HG03442 (cell line): ENCODE measurements around the gene MYOM3.

Experiments used
- ATAC-seq: cut with Tn5 transposase; IDR thresholded peaks from one replicate; pipeline ENCODE4 v1.9.1; 2021; ENCODE audit warnings: mild to moderate bottlenecking, moderate library complexity; ENCODE audit not compliant: unreplicated experiment

Gene MYOM3

DNA sequence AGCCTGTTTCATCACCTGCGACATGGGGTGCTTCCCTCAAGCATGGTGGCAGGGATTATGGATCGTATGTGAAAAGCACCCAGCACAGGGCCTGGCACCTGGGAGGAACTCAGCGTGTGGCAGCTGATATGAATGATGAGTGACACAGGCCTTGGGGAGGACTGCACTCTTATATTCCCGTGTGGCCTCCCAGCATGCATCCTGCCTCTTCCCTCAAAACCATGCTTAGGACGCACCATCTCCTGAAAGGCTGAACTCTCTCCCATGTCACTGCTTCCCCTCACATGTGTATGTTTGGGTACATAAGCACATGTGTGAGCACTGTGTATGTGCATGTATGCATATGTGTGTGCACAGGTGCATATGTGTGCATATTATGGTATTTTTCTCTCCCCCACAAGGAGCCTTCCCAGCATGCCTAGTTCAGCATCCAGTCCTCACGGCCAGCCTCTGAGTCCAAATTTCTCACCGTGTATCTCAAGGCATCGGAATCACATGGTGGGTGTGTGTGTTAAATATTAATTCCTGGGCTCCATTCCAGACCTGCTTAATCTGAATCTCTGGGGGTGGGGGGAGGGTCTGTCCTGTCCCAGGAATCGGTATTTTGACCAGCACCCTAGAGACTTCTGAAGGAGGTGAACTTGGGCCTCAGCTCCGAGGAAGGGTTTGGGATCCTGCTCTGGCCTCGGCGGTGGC, 12.8 kb downstream of the MYOM3 start:
- no peak for ATAC-seq

DNA sequence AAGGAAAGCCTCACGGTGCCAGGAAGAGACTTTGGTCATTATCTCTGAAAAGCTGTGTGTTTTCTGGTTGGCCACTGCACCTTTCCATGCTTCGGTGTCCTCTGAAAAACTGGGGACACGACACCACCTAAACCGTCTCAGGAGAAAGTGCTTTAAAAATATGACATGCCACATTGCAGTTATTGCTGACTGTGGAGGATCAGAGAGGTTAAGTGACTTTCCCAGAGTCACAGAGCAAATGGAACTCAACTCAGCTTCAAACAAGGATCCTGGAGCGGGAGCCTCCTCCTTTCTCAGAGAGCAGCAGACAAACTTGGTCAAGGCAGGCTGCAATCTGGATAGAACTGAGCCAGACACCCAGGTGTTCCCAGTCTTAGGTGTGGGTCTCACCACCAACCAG, 13.8 kb downstream of the MYOM3 start:
- no peak for ATAC-seq

DNA sequence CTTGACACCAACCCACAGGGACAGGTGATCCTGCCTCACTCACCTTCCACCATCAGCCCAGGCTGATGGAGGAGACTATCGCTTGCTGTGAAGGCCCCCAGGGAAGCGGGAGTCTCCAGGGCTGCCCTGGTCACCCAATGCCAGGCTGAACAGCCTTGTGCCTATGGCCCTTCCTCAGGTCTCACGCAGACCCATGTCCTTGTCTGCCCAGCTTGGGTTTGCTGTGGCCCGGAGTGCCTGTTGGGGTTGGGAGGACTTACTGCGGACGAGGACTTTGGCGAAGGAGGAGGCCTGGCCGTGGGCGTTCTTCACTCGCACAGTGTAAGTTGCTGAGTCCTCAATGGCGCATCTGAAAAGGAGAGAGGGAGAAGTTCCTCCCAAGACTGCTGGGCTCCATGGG, 14.3 kb downstream of the MYOM3 start:
- ATAC-seq = no peak

DNA sequence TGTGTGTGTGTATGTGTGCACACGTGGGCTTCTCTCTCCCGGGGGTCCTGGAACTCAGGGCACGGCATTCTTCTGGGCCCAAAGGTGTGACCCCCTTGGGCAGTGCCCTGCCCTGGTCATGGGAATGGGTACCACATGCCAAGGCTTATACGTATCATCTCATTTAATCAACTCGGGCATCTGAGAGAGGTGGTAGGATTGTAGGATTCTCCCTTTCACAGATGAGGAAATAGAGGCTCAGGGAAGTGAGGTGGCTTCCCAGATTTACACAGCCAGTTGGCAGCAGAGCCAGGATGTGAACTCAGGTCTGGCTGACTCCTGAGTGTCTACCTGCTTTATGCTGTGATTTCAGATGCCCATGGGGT, 15.2 kb downstream of the MYOM3 start:
- no peak for ATAC-seq

DNA sequence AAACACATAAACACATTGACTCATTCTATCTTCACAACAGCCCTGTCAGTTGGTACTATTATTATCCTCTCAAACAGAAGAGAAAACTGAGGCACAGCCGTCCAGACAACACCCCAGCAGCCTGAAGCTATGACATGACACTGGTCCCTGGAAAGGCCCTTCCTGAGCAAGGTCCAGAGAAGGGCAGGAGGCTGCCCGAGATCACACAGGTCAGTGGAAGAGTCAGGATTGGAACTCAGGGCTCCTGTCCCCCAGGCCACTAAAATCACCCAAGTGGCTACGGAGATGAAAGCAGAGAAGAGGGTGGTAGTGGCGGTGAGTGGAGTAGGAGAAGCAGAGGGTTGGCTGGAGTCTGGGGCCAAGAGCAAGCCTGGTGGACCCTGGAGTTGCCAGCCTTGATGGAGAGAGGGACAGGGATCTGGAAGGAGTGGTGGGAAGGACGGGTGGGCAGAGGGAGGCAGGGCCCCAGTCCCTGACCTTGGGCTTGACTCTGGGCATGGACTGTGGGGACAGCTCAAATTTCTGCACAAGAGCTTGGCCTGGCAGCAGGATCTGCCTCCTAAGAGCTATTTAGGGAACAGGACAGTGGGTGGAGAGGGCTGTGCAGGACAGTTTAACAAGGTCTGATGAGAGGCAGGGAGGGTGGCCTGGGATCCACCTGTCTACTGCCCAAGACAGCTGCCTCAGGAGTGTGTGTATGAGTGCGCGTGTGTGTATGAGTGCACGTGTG, 15.8 kb downstream of the MYOM3 start:
- ATAC-seq = no peak

DNA sequence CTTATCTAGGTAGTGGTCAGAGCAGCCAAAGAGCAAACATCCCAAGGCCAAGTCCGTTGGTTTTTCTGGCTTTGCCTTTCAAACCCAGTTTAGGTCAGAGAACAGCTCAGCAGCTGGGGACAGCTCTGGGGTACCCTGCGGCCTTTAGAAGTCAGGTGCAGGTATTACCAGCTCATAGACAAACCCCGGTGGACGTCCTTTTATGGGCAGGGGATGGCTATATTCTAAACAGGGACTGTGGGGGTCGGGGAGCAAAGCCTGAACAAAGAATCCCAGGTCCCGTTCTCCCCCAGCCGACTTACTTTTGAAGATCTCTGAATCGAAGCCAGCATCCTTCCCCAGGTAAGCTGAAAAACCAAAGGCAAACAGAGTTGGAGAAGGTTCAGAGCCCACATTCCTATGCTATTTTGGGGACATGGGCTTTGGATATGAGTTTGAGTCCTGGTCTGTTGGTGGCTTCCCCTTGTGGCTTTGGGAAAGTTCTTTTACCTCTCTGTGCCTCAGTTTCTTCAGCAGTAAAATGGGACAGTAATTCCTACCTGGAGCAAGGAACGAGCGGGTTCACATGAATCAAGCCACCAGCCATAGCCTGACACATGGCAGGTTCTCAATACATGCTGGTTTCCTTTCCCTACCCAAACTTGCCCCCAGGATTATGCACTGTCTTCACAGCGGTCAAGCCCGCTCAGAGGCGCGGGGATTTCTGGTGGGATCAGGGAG, 16.6 kb downstream of the MYOM3 start:
- no peak for ATAC-seq

DNA sequence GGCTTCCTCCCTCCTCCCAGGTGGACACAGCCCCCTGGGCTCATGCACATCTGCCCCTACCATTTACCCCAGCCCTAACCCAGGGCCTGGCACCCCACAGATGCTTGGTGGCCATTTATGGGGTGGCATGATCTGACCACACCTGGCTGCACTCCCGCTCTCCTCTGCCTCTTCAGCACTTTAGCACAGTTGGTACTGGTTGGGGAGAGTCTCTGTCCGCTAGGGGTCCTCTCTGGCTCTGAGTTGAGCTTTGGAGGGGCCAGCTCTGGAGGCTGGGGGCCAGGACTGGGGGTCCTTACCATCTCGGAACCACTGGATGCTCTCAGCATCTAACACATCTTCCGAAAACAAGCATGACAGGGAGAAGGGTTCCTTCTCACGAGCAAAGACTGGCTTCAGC, 17.4 kb downstream of the MYOM3 start:
- no peak for ATAC-seq

DNA sequence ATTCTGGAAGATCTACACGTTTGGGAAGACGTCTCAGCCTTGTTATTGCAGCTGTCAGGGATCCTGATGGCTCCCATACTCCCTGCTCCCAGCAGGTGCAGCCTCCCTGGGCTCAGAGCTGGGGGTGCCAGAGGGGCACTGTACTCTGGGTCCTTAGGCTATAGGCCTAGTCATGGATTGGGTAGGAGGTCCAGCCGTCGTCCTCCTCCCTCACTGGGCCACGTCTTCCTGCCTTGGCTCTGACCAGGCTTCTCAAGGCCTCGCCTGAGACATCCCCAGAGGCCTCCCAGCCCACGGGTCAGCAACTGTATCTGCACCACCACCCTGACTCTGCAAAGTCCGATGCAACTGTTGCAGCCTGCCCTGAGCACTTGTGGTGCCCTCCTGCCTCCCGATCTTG, 18.2 kb downstream of the MYOM3 start:
- no peak for ATAC-seq

DNA sequence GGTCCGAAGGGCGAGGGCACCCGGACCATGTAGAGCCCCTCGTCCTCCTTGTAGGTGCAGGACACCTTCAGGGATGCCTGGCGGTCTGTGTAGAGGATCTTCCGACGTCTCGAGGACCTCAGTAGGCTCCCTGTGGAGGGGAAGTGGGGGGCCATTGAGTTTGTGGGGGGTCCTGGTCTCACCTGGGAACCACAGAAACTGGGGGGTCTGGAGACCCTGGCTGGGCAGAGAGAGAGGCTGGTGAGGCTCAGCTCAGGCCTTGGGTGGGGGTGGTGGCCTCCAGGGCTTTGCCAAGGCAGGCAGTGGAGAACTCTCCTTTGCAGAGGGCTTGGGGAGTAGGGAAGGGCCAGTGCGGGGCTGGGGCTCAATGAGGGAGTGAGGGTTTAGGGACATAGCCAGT, 19.0 kb downstream of the MYOM3 start:
- no peak for ATAC-seq

DNA sequence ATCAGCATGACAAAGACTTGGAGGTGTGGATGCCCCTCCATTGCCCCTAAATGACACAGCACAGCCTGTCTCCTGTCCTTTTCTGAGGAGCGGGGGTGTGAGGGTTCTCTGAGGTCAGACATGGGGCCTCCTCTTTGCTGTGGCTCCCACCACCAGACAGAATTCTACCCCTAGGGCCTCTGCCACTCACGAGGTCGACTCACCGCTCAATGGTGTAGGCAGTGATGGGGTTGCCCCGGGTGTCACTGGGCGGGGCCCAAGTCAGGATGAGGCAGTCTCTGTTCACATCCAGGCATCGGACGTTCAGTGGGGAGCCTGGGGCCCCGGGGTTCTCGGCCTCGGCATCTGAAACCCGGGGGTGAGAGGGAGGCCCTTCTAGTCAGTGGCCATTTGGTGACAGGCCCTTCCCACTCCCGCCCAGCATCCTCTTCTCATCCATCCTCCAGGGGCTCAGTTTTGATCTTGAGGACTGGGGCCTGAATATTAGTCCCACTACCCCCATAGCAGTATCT, 19.9 kb downstream of the MYOM3 start:
- no peak for ATAC-seq

DNA sequence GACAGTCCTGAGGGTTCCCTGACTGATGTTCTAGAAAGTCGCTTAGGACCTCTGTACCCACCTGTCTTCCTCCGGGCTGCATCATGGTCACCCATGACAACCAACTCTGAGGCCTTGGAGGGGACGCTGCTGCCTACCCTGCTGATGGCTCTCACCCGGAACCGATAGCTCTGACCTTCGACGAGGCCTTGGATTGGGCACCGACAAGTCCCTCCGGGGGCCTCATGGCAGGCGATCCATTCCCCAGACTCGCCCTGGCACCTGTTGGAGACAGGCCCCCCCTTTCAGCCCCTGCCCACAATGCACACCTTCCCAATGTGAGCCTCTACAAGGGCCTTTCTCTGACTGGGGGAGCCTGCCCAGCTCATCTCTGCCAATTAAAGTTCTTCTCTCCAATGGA, 21.2 kb downstream of the MYOM3 start:
- no peak for ATAC-seq

DNA sequence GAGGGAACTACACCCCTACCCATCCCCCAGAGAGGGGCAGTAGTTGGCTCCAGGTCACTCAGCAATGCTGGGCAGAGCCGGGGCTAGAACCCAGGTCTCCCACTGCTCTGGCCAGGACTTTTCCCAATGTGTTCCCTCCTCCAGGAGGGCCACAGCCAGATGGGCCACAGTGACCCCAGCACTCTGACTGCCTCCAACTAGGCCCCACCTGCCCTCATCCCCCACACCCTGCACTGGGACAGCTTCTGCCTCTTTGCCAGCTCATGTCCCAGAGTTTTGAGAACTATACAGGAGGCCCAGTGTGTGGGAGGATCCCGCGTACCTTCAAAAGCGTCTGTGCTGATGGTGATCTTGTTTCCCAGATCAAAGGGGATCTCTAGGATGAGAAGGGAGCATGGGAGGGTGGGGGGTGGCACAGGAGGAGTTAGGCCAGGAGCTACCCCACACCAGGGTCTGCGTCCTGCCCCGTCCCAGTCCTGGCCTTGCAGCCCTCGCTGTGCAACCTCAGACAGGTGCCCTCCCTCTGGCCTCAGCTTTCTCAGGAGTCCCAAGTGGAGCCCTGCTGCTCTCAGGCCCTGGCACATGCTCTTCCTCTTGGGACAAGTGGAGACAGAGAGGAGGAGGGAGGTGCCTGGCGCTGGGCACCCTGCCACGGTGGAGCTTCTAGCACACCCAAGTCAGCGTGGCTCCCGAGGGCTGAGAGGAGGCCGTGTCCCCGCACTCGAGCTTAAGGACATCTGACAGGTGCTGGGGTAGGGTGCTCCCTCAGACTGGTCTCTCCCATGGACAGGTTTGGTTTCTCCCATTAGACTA, 22.0 kb downstream of the MYOM3 start:
- ATAC-seq = no peak

DNA sequence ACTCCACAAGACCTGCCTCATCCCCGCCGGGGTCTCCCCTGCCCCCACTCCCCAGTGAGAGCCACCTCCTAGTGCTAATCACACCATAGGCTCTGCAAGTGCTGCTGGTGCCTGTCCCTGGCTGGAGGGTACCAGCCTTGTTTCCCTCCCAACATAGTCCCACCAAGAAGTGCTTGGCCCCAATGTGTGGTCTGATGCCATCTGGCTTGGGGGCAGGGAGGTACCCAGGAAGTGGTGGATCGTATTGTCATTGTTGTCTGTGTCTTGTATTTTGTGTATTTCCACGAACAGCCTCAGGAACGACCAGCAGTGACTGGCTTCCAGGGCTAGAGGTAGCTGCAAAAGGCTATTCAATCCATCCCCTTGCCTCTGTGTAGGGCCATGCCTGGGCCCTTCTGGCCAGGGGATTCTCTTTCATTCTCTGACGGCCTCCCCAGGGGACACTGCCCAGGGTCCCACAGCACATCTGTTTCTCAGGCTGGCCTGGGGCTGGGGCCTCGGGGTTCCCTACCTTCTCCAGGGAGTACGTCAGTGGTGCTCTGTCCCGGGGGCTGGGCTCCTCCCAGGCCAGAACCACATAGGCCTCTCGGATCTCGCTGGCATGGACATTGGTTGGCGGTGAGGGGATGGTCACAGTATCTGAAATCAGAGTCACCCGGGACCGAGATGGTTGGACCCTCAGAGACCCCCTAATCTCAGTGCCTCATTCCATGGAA, 22.8 kb downstream of the MYOM3 start:
- no peak for ATAC-seq

DNA sequence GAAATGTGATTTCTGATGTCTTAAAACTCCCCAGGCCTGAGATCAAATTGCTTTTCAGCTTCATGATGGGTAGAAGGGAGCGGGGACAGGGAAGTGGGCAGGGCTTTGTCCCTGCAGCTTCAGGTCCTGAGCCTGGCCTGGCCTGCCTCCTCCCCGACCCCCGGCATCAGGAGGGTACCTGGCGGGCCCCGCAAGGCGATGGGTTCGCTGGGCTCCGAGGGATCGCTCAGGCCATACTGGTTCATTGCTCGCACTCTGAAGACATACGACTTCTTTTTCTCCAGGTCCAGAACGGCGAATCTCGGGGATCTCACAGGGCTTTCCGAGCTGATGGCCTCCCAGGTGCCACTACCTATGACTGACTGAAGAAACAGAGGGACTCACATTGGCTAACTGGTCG, 25.5 kb downstream of the MYOM3 start:
- no peak for ATAC-seq

DNA sequence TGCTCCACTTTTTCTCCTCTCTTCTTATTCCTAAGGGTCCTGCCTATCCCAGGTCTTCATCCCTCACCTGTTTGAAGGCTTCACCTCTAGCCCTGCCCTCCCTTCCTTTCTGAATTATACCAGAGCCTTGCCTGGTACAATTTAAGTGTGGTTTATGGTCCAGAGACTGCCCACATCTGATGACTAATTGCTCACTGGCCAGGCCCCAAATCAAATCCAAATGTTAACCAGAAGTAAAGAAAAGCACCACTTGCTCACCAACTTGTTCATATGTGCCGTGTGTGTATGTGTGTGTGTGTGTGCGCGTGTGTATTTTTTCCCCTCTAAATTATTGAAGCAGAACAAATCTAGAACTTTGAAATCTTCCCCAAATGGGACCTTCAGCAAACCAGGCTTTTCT, 26.4 kb downstream of the MYOM3 start:
- no peak for ATAC-seq

DNA sequence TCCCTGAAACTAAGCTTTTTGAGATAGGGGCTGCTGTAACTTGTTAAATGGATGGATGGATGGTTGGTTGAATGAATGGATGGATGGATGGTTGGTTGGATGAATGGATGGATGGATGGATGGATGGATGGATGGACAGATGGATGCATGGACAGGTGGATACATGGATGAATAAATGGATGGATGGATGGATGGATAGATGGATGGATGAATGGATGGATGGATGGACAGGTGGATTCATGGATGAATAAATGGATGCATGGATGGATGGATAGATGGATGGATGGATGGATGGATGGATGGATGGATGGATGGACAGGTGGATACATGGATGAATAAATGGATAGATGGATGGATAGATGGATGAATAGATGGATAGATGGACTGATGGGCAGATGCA, 26.9 kb downstream of the MYOM3 start:
- no peak for ATAC-seq

DNA sequence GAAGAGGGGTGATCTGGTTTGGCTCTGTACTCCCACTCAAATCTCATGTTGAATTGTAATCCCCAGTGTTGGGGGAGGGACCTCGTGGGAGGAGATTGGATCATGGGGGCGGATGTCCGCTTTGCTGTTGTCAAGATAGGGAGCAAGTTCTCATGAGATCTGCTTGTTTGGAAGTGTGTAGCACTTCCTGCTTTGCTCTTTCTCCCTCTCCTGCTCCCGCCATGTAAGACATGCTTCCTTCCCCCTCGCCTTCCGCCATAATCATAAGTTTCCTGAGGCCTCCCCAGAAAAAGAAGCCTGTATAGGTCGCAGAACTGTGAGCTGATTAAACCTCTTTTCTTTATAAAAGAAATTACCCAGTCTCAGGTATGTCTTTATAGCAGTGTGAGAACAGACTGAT, 27.9 kb downstream of the MYOM3 start:
- ATAC-seq = no peak

DNA sequence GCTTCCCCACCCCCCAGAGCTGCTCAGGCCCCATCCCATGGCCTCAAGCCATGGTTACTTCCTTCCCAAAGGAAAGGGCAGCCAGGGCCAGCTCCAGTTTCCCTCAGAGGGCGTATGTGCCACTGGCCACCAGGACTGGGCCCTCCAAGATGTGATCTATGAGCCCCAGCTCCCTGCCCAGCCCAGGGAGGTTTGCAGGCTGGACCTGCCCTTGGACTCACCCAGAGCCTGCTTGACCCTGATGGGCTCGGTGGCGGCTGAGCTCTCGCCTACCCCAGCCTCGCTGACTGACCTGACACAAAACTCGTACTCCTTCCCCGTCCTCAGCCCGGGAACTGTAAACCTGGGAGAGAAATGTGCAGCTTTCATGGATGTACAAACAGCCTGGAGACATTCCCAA, 29.6 kb downstream of the MYOM3 start:
- ATAC-seq = no peak

DNA sequence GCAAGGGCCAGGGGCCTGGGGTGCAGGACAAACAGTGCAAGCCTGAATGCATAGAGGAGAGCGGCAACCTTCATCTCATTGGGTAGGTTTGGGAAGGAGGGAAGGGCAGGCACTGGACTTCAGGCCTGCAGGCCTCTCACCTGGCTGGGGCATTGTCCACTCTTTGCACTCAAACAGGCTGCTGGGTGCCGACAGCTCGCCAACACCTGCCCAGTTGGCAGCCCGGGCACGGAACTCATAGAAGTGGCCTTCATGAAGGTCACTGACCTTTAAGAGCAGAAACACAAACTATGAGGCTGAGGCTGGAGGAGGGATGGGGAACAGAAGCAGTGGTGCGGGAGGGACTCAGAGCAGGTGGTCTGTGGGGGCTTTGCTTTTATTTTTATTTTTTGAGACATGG, 30.7 kb downstream of the MYOM3 start:
- no peak for ATAC-seq

DNA sequence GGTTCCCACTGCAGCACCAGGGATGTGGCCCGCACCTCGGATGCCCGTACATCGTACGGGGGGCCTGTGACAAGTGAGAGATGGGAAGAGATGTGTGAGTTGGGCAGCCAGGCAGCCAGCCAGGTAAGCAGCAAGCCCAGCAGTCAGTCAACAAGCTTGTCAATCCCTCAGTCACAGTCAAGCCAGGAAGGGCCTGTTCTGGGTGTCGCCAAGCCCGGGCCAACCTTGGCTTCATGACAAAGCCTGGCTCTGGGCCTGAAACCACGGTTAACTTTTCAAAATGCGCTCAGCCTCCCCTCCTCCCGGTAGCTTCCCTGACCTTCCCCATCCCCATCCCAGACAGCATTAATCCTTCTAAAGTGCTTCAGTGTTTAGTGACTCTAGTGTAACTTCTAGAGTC, 31.8 kb downstream of the MYOM3 start:
- ATAC-seq = no peak
